Effector memory CD8-positive, alpha-beta T cell (primary cell): ENCODE results near the gene WSB1.

ENCODE experiments used
- ATAC-seq: fragments of 150-1000 bp; cut with Tn5 transposase; replicated peaks from 2 replicates; pipeline ENCODE4 v1.10.0; 2021; ENCODE audit warnings: mild to moderate bottlenecking, moderate library complexity
- DNase-seq, 3 experiments: peaks; one replicate each; pipeline ENCODE4 v3.0.0; 2021
- H3K27ac Mint-ChIP-seq, 2 donors: one replicate each; pipeline ENCODE4 v1.8.0; 2022; ENCODE audit warnings: mild to moderate bottlenecking in 2 of 2, mixed read lengths in 2 of 2, moderate library complexity in 2 of 2
- H3K27me3 Mint-ChIP-seq, 2 donors: one replicate each; pipeline ENCODE4 v1.8.0; 2022; ENCODE audit warnings: mixed read lengths in 2 of 2
- H3K36me3 Mint-ChIP-seq: one replicate; pipeline ENCODE4 v1.8.0; 2022; ENCODE audit warnings: mild to moderate bottlenecking, moderate library complexity, mixed read lengths; ENCODE audit not compliant: insufficient read depth
- H3K4me1 Mint-ChIP-seq, 2 donors: one replicate each; pipeline ENCODE4 v1.8.0; 2022; ENCODE audit warnings: low read depth in 2 of 2, mixed read lengths in 2 of 2
- H3K4me3 Mint-ChIP-seq, 2 donors: one replicate each; pipeline ENCODE4 v1.8.0; 2022; ENCODE audit warnings: mild to moderate bottlenecking in 2 of 2, mixed read lengths in 2 of 2, moderate library complexity in 2 of 2
- H3K9me3 Mint-ChIP-seq, 2 donors: one replicate each; pipeline ENCODE4 v1.8.0; 2022; ENCODE audit warnings: mixed read lengths in 2 of 2

Gene WSB1

DNA sequence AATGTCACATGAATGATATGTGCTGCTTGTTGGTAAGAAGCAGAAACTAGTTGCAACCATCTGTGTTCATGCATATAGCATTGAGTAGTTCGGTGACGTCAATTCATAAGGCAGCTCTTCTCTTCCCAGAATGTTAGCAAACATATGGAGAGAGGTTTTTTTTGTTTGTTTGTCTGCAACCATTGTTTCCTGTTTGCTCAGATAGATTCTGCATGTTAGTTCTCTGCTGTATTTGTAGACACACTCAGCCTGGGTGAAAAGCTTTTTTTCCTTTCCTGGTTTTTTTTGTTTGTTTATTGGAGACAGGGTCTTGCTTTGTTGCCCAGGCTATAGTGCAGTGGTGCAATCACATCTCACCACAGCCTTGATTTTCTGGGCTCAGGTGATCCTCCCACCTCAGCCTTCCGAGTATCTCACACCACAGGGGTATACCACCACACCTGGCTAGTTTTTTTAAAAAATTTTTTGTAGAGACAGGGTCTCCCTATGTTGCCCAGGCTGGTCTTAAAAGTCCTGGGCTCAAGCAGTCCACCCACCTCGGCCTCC, 16.7 kb downstream of the WSB1 start:
- no peak for DNase-seq
- no peak for ATAC-seq
- H3K36me3 Mint-ChIP-seq = peaks cover 92% of the 10 kb centered on the region
- H3K9me3 Mint-ChIP-seq = no peaks in the 10 kb centered on the region
- H3K4me1 Mint-ChIP-seq = peaks cover 5 to 10% of the 10 kb centered on the region in 2 donors
- no peak overlapping the region for H3K4me3 Mint-ChIP-seq
- H3K27me3 Mint-ChIP-seq = no peaks in the 10 kb centered on the region
- H3K27ac Mint-ChIP-seq = no peak overlapping the region

DNA sequence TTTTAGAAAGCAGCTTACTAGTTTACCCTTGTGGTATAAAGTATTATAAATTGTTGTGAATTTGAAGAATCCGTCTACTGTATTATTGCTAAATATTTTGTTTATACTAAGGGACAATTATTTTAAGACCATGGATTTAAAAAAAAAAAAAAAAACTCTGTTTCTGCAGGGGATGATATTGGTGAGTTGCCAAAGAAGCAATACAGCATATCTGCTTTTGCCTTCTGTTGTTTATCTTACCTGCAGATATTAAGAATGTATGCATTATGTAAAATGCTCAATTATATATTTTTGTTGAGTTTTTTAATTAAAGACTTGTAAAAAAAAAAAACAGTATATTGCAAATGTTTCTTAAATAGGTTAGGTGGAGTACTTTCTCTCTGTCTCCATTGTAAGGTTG, 19.4 kb downstream of the WSB1 start:
- Mint-ChIP-seq H3K4me1 (no peaks in the 10 kb centered on the region), H3K27ac (peak overlapping the region in 1 of 2 donors; percentile 19), H3K9me3 (no peaks in the 10 kb centered on the region), H3K36me3 (peaks cover 87% of the 10 kb centered on the region), H3K27me3 (no peaks in the 10 kb centered on the region), H3K4me3 (no peak overlapping the region)
- no peak for DNase-seq
- ATAC-seq = no peak

DNA sequence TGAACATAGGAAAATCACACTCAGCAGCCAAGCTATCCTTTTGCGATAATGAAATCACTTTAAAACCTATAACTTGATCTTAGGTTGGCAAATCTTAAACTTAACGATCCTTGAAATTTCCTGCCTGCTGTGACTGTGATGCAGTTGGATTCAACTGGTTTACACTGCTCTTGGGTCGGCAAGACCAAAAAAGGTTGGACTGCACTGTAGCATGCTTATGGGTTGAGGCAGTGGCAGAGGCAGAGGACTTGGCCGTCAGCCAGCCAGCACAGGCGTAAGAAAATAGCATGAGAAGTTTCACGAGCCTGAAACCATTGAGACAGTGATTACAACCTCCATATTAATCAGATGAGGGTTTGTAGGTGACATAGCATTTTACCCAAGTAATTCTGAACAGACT, 21.4 kb downstream of the WSB1 start:
- DNase-seq (no peak), ATAC-seq (no peak)
- H3K27me3 Mint-ChIP-seq = no peaks in the 10 kb centered on the region
- H3K27ac Mint-ChIP-seq = peak overlapping the region in 1 of 2 donors; percentile 32
- H3K4me3 Mint-ChIP-seq = no peak overlapping the region
- peaks cover 0 to 1% of the 10 kb centered on the region in 2 donors for H3K4me1 Mint-ChIP-seq
- peaks cover 75% of the 10 kb centered on the region for H3K36me3 Mint-ChIP-seq
- H3K9me3 Mint-ChIP-seq = no peaks in the 10 kb centered on the region

DNA sequence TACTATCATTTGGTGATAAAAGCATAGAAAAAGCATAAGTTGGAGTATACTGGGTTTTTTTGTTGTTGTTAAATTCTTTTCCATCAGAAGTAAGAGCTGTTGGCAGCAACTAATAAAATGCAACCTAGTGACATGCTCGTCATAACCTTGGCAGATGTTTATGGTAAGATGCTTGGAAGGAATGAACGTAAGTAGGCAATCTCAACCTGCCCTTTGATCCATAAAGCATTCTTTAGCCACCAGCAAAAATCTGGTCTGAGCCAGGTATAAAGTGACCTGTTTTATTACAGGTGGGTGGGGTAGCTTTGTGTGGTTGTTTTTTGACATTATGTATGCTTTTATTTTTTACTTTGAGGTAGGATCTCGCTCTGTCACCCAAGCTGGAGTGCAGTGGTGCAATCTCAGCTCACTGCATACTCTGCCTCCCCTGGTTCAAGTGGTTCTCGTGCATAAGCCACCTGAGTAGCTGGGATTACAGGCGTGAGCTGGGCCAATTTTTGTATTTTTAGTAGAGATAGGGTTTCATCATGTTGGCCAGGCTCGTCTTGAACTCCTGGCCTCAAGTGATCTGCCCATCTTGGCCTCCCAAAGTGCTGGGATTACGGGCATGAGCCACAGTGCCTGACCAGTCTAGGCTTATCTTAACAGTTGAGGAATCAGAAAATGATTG, 22.0 kb downstream of the WSB1 start:
- no peak for ATAC-seq
- no peaks in the 10 kb centered on the region for H3K27me3 Mint-ChIP-seq
- DNase-seq = no peak
- H3K4me1 Mint-ChIP-seq = peaks cover 0 to 1% of the 10 kb centered on the region in 2 donors
- H3K36me3 Mint-ChIP-seq = peaks cover 69% of the 10 kb centered on the region
- H3K27ac Mint-ChIP-seq = peak overlapping the region in 1 of 2 donors; percentile 32
- H3K9me3 Mint-ChIP-seq = no peaks in the 10 kb centered on the region
- no peak overlapping the region for H3K4me3 Mint-ChIP-seq

DNA sequence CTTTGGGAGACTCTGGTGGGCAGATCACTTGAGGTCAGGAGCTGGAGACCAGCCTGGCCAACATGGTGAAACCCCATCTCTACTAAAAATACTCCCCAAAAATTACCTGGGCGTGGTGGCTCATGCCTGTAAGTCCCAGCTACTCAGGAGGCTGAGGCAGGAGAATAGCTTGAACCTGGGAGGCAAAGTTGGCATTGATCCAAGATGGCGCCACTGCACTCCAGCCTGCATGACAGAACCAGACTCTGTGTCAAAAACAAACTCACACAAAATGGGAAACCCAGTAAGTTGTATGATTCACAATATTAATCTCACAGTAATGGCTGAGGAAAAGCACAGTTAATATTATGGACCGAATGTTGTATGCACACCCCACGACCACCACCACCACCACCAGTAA, 24.3 kb downstream of the WSB1 start:
- H3K9me3 Mint-ChIP-seq = no peaks in the 10 kb centered on the region
- no peaks in the 10 kb centered on the region for H3K27me3 Mint-ChIP-seq
- peaks cover 0 to 1% of the 10 kb centered on the region in 2 donors for H3K4me1 Mint-ChIP-seq
- DNase-seq (no peak), ATAC-seq (no peak)
- peaks cover 48% of the 10 kb centered on the region for H3K36me3 Mint-ChIP-seq
- no peak overlapping the region for H3K4me3 Mint-ChIP-seq
- no peak overlapping the region for H3K27ac Mint-ChIP-seq

DNA sequence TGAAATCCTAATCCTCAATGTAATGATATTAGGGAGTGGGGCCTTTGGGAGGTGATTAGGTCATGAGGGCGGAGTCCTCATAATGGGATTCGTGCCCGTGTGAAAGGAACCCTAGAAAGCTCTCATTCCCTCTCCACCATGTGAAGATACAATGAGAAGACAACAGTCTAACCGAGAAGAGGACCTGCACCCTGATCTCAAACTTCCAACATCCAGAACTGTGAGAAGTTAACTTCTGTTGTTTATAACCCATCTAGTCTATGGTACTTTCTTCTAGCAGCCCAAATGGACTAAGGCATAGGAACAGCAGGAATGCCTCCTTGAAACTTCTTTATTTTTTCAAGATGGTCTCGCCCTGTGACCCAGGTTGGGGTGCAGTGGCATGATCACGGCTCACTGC, 24.7 kb downstream of the WSB1 start:
- Mint-ChIP-seq H3K4me3 (no peak overlapping the region), H3K27me3 (no peaks in the 10 kb centered on the region), H3K9me3 (no peaks in the 10 kb centered on the region), H3K27ac (peak overlapping the region in 1 of 2 donors; percentile 74), H3K4me1 (peaks cover 0 to 3% of the 10 kb centered on the region in 2 donors), H3K36me3 (peaks cover 44% of the 10 kb centered on the region)
- DNase-seq (no peak), ATAC-seq (no peak)

DNA sequence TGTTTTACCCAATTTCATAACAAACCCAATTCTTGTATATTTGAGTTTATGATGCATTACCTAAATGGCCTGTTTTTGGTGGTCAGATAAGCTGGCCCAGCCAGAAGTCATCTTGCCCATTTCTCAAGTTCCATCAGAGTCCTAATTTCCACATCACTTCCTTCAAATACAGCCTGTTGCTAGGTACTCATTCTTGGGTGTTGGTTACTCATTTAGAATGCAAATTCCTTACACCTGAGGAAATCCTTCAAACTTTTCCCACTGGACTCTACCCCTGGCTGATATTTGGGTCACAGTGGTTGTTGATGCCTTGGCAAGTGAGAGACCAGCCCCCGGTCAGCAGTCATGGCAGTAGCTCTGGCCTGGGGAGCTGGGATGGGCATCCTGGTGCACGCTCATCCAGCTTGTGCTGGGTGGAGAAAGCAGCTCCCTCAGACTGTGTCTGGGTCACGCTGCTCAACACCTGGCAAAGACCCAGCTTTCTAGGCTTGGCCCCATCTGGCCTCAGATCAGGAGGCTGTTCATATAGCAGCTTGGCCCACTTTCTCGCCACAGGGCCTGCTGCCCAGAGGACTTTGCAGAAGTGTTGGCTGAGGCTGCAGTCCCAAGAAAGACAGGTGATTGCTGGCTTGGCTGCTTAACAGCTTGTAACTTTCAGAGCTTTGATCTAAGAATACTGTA, 25.8 kb downstream of the WSB1 start:
- H3K36me3 Mint-ChIP-seq = peaks cover 34% of the 10 kb centered on the region
- peak overlapping the region; percentile 74 to 76 for H3K27ac Mint-ChIP-seq
- peaks cover 0 to 3% of the 10 kb centered on the region in 2 donors for H3K4me1 Mint-ChIP-seq
- no peak overlapping the region for H3K4me3 Mint-ChIP-seq
- no peak for ATAC-seq
- DNase-seq = no peak
- no peaks in the 10 kb centered on the region for H3K27me3 Mint-ChIP-seq
- no peaks in the 10 kb centered on the region for H3K9me3 Mint-ChIP-seq

DNA sequence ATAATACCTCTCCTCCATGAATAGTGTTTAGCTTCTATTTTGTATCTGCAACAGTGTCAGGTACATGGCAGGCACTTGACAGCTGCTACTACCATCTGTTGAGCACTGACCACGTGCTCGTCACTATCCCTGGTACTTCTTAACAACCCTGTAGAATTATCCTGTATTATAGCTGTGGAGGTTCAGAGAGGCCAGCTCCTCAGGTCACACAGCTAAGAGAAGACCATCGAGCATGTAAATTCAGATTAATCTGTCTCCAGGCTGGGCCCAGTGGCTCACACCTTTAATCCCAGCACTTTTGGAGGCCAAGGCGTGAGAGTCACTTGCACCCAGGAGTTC, 26.3 kb downstream of the WSB1 start:
- Mint-ChIP-seq H3K4me1 (peaks cover 0 to 3% of the 10 kb centered on the region in 2 donors), H3K27ac (peak overlapping the region in 1 of 2 donors; percentile 76), H3K36me3 (peaks cover 29% of the 10 kb centered on the region), H3K4me3 (no peak overlapping the region), H3K27me3 (no peaks in the 10 kb centered on the region), H3K9me3 (no peaks in the 10 kb centered on the region)
- DNase-seq = no peak
- no peak for ATAC-seq

DNA sequence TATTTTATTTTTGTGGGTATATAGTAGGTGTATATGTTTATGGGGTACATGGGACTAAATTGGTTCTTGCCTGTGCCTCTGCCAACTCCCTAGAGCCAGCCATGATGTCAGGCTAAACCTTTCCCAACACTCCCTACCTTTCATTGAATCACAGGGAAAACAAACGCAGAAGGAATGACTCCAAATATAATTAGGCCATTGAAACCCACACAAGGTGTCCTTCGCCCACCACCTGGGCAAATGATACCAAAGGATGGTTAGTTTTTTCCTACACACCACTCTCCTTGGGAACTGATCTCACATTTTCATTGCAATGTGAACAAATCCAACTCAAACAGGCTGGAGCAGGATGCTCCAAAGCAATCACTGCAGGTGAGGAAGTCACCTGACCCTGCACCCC, 27.5 kb downstream of the WSB1 start:
- ATAC-seq (no peak), DNase-seq (no peak)
- Mint-ChIP-seq H3K4me3 (no peak overlapping the region), H3K36me3 (peaks cover 18% of the 10 kb centered on the region), H3K4me1 (peaks cover 0 to 3% of the 10 kb centered on the region in 2 donors), H3K9me3 (no peaks in the 10 kb centered on the region), H3K27me3 (no peaks in the 10 kb centered on the region), H3K27ac (no peak overlapping the region)

DNA sequence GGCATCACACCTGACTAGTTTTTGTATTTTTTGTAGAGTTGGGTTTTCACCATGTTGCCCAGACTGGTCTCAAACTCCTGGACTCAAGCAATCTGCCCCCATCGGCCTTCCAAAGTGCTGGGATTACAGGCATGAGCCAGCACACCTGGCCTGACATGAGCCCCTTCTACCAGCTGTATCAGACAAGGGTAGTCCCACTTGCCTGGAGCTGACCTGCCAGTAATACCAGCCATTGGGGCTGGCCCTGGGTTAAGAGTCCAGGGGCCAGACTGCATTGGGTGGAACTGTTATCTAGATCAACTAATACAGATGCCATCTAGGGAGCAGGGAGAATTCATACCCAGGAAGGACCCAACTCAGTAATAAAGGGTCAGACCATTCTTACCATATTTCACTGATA, 28.1 kb downstream of the WSB1 start:
- ATAC-seq (no peak), DNase-seq (no peak)
- Mint-ChIP-seq H3K27me3 (no peaks in the 10 kb centered on the region), H3K36me3 (peaks cover 12% of the 10 kb centered on the region), H3K9me3 (no peaks in the 10 kb centered on the region), H3K4me3 (no peak overlapping the region), H3K4me1 (peaks cover 0 to 3% of the 10 kb centered on the region in 2 donors), H3K27ac (no peak overlapping the region)

DNA sequence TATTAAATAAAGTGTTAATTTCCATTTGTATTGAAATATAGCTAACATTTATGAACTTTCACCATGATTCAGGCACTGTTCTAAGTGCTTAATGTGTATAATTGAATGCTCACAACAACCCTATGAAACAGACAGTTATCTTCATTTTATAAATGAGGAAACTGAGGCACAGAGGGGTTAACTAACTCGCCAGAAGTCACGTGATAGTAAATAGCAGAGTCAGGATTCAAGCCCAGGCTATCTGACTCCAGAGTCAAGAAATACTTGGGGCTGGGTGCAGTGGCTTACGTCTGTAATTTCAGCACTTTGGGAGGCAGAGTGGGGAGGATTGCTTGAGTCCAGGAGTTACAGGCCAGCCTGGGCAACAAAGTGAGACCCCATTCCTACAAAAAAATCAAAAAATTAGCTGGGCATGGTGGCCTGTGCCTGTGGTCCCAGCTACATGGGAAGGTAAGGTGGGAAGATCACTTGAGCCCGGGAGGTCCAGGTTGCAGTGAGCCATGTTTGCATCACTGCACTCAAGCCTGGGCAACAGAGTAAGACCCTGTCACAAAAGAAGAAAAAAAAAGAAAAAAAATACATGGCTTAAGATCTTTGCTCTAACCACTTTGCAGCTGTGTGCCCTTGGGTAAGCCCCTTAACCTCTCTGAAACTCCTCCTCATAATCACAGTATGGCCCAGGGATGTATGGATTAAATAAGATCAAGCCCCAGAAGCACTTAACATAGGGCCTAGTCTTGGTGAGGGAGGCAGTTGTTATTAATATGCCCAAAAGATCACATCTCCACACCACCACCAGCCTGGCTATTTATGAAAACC, 29.0 kb downstream of the WSB1 start:
- Mint-ChIP-seq H3K27ac (no peak overlapping the region), H3K4me3 (no peak overlapping the region), H3K9me3 (no peaks in the 10 kb centered on the region), H3K4me1 (peaks cover 0 to 3% of the 10 kb centered on the region in 2 donors), H3K36me3 (peaks cover 6% of the 10 kb centered on the region), H3K27me3 (no peaks in the 10 kb centered on the region)
- DNase-seq (no peak), ATAC-seq (no peak)

DNA sequence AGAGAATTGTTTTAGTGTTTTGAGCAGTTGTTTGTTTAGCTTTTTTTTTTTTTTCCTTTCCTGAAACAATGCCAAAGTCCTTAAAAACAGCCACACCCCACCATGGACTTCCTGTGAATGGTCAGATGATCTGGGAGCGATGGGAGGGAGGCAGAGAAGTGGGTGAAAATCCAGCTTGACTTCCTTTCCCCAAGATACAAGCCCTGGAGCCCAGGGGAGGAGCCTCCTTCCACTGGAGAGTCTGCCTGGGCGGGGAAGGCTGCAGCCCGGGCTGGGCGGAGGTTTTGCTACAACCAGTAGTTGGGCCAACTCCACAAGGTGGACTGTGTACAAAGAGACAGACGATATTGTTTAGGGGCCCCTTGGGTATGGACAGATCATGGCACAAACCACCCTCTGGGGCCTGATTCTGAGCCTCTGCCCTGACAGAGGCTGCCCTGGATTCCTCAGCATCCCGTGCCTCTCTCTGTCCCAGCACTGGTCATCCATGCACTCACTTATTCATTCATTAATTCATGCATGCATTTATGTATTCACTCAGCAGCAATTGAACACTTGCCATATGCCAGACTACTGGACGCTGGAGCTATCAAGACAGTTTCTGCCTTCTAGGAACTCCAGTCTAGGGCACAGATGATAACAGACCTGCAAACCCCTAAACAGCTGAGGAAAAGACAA, 29.8 kb downstream of the WSB1 start:
- no peak for DNase-seq
- Mint-ChIP-seq H3K27ac (peak overlapping the region in 1 of 2 donors; percentile 29), H3K4me1 (peaks cover 0 to 3% of the 10 kb centered on the region in 2 donors), H3K9me3 (no peaks in the 10 kb centered on the region), H3K4me3 (no peak overlapping the region), H3K36me3 (peaks cover 1% of the 10 kb centered on the region), H3K27me3 (no peaks in the 10 kb centered on the region)
- ATAC-seq = no peak

DNA sequence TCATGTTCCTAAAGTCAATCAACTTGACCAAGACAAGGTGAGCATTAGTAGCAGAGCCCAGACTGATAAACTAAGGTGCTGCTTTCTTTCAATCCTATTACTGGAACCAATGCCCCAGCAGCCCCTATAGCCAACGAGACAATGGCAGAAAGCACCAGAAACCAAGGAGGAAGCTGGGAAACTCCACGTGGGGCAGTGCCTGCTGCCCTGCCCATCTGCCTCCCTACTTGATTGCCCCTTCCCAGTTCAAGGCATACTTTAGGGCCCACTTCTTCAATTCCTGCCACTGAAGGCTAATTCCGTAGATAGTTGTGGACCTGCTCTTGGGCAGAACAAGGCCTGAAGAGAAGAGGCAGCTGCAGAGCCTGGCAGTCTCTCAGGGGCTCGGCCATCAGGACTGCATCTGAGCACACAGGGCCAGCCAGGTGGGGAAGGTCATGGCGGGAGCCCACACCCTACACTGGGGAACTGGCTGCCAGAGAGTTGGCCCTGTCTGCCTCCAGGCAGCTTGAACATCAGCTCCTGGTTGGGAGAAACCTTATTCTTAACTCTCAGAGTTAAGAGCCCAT, 30.9 kb downstream of the WSB1 start:
- Mint-ChIP-seq H3K27me3 (no peaks in the 10 kb centered on the region), H3K27ac (no peak overlapping the region), H3K9me3 (no peaks in the 10 kb centered on the region), H3K4me3 (no peak overlapping the region), H3K36me3 (no peaks in the 10 kb centered on the region), H3K4me1 (peaks cover 0 to 2% of the 10 kb centered on the region in 2 donors)
- DNase-seq (no peak), ATAC-seq (no peak)
